ENCODE results near the gene CALY.

- TF ChIP-seq CTCF (IDR thresholded peaks at IDR 0.05) (no peak), POLR2A (IDR thresholded peaks at IDR 0.05) (no peak)
These were observed 22.9 kb upstream of the CALY start for GRCh38 chr10:133359554-133359971.
